Natural killer cell (primary cell): Measurements from ENCODE around the gene KCNJ8. TPM values are rescaled to one million over a fixed set of nuclear protein-coding genes. Genes with fewer than 3 reads are reported as not detected.
"Not testable (repeated sequence)": the region's sequence is repeated elsewhere in the genome, so short reads cannot be mapped to it uniquely, and the experiment has no call there.

ENCODE experiments used
- ATAC-seq, 3 donors: fragments of 150-1000 bp in 2 of 3; fragments of 200-7000 bp in 1 of 3; cut with Tn5 transposase; 1 replicate in 1 of 3; 2 replicates in 2 of 3; pipeline ENCODE4 v1.10.0; 2021; ENCODE audit warnings: mild to moderate bottlenecking in 2 of 3, moderate library complexity in 2 of 3
- DNase-seq, 2 donors: peaks; one replicate each; pipeline versions ENCODE4 v3.0.0 to v3.0.0-alpha.2; 2013 to 2021; ENCODE audit warnings: mixed read lengths in 1 of 2
- H3K27ac ChIP-seq: one replicate; pipeline ENCODE4 v1.5.1; 2013; ENCODE audit warnings: mild to moderate bottlenecking, low read length
- H3K27me3 ChIP-seq: one replicate; pipeline ENCODE4 v1.6.1; 2013; ENCODE audit warnings: low read length; ENCODE audit not compliant: control insufficient read depth, insufficient read depth
- H3K36me3 ChIP-seq: one replicate; pipeline ENCODE4 v1.6.1; 2013; ENCODE audit warnings: low read length; ENCODE audit not compliant: control insufficient read depth, insufficient read depth
- H3K4me1 ChIP-seq: one replicate; pipeline ENCODE4 v1.6.1; 2013; ENCODE audit warnings: low read length; ENCODE audit not compliant: control insufficient read depth, insufficient read depth
- H3K4me3 ChIP-seq: one replicate; pipeline ENCODE4 v1.5.1; 2013; ENCODE audit warnings: low read length
- H3K9me3 ChIP-seq: one replicate; pipeline ENCODE4 v1.6.1; 2013; ENCODE audit warnings: low read length; ENCODE audit not compliant: control insufficient read depth, insufficient read depth
- H3K27ac Mint-ChIP-seq, 2 donors: one replicate each; pipeline ENCODE4 v1.8.0; 2022; ENCODE audit warnings: mild to moderate bottlenecking in 2 of 2, mixed read lengths in 2 of 2, moderate library complexity in 1 of 2
- H3K27me3 Mint-ChIP-seq, 2 donors: one replicate each; pipeline ENCODE4 v1.8.0; 2022; ENCODE audit warnings: low read depth in 2 of 2, mixed read lengths in 2 of 2
- H3K36me3 Mint-ChIP-seq: one replicate; pipeline ENCODE4 v1.8.0; 2022; ENCODE audit warnings: mixed read lengths
- H3K4me1 Mint-ChIP-seq, 2 donors: one replicate each; pipeline ENCODE4 v1.8.0; 2022; ENCODE audit warnings: mixed read lengths in 2 of 2
- H3K4me3 Mint-ChIP-seq: one replicate; pipeline ENCODE4 v1.8.0; 2022; ENCODE audit warnings: mild to moderate bottlenecking, moderate library complexity, mixed read lengths
- H3K9me3 Mint-ChIP-seq, 2 donors: one replicate each; pipeline ENCODE4 v1.8.0; 2022; ENCODE audit warnings: mixed read lengths in 2 of 2
- WGBS: methylation state at CpG from one replicate; pipeline ENCODE4 v1.1.7; 2013; ENCODE audit warnings: missing lambda C conversion rate; ENCODE audit not compliant: insufficient coverage; 5-methylcytosine and 5-hydroxymethylcytosine counted together
- intact Hi-C: fragments of 100-400 bp; cut with micrococcal nuclease; formaldehyde crosslinking; loops from one replicate; pipeline ENCODE4 v1.14.2; 2022
- total RNA-seq, 4 donors: library from RNA; stranded (reverse); fragments of 120-200 nt in 1 of 4; gene quantifications; one replicate each; pipeline versions ENCODE4 v1.2.3 to v1.2.4, GENCODE V29; 2013 to 2022
- TF ChIP-seq, protein P1 (sequence below): fragments of 200-600 bp; IDR thresholded peaks from one replicate; pipeline ENCODE4 v1.8.0; 2022; ENCODE audit warnings: antibody characterized with exemption

Gene KCNJ8
- total RNA-seq, 3 donors from 2014 or later (not counting 1 experiment from before 2014, with no cell fraction given) = not detected

DNA sequence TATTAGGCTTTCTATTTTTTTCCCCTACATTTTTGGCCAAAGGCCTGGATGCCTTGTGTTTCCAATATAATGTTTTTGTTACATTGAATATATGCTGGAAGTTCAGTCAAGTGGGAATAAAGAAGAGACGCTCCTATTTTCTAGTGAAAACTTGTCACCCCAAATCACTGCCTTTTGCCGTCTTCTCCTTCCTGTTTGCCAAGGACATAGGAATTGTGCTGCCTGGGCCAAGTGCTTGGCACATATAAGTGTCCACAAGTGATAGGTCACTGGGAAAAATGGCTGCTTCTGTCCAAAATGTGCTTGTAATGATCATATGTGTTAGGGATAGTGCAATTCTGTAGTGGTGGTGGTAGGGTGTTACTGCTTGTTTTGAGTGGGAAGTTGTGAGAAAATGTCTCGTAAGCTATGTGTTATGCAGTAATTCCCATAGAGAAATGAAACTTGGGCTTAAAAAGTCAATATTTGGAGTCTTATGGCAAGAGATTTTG is 11.6 kb upstream of the KCNJ8 start:
- Mint-ChIP-seq H3K27ac (no peak overlapping the region), H3K36me3 (no peaks in the 10 kb centered on the region), H3K27me3 (no peaks in the 10 kb centered on the region), H3K4me1 (no peaks in the 10 kb centered on the region), H3K9me3 (peaks cover 5 to 6% of the 10 kb centered on the region in 2 donors), H3K4me3 (no peak overlapping the region)
- WGBS = 88% methylated on average over 3 of the region's 3 CpGs
- no peak for ATAC-seq
- no peaks in the 10 kb centered on the region for H3K4me1 ChIP-seq
- no peak for DNase-seq
- no peak overlapping the region for H3K27ac ChIP-seq
- no peak overlapping the region for H3K4me3 ChIP-seq
- no peaks in the 10 kb centered on the region for H3K27me3 ChIP-seq
- TF ChIP-seq, protein P1, sequence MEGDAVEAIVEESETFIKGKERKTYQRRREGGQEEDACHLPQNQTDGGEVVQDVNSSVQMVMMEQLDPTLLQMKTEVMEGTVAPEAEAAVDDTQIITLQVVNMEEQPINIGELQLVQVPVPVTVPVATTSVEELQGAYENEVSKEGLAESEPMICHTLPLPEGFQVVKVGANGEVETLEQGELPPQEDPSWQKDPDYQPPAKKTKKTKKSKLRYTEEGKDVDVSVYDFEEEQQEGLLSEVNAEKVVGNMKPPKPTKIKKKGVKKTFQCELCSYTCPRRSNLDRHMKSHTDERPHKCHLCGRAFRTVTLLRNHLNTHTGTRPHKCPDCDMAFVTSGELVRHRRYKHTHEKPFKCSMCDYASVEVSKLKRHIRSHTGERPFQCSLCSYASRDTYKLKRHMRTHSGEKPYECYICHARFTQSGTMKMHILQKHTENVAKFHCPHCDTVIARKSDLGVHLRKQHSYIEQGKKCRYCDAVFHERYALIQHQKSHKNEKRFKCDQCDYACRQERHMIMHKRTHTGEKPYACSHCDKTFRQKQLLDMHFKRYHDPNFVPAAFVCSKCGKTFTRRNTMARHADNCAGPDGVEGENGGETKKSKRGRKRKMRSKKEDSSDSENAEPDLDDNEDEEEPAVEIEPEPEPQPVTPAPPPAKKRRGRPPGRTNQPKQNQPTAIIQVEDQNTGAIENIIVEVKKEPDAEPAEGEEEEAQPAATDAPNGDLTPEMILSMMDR = no peak
- intact Hi-C loops = no loop called here
- H3K36me3 ChIP-seq = no peaks in the 10 kb centered on the region
- no peaks in the 10 kb centered on the region for H3K9me3 ChIP-seq

DNA sequence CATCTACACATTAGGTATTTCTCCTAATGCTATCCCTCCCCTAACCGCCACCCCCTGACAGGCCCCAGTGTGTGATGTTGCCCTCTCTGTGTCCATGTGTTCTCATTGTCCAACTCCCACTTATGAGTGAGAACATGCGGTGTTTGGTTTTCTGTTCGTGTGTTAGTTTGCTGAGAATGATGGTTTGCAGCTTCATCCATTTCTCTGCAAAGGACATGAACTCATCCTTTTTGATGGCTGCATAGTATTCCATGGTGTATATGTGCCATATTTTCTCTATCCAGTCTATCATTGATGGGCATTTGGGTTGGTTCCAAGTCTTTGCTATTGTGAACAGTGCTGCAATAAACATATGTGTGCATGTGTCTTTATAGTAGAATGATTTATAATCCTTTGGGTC is 8.2 kb upstream of the KCNJ8 start:
- not testable (repeated sequence) for H3K9me3 ChIP-seq

DNA sequence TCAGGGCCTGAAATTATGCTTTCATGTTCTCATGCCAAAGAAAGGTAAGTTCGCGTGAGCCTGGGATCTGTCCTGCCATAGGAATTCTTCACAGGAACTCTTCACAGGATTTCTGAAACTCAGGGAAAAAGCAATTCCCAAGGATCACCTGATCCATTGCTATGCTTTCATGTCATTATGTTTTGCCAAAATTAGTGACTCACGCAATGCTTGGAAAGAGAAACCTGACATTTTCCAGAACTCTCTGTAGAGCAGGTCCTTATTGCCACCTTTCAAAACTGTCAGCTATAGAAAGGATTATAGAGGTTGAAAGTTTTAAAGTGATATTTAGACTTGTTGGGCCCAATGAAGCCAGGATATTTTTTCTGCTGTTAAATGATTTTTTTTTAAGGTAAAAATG is 6.3 kb upstream of the KCNJ8 start:
- intact Hi-C loops = no loop called here
- H3K27ac Mint-ChIP-seq = no peak overlapping the region
- WGBS = 98% methylated on average over 3 of the region's 3 CpGs
- peaks cover 9 to 17% of the 10 kb centered on the region in 2 donors for H3K27me3 Mint-ChIP-seq
- no peak overlapping the region for H3K27ac ChIP-seq
- DNase-seq (no peak), ATAC-seq (no peak)
- H3K4me3 ChIP-seq = no peak overlapping the region
- peaks cover 2% of the 10 kb centered on the region for H3K27me3 ChIP-seq
- no peaks in the 10 kb centered on the region for H3K4me1 ChIP-seq
- peaks cover 3 to 5% of the 10 kb centered on the region in 2 donors for H3K9me3 Mint-ChIP-seq
- no peak overlapping the region for H3K4me3 Mint-ChIP-seq
- H3K9me3 ChIP-seq = no peaks in the 10 kb centered on the region
- no peaks in the 10 kb centered on the region for H3K36me3 ChIP-seq
- TF ChIP-seq, protein P1 = no peak
- H3K36me3 Mint-ChIP-seq = peaks cover 15% of the 10 kb centered on the region
- no peaks in the 10 kb centered on the region for H3K4me1 Mint-ChIP-seq

More for the DNA sequence above, 8.2 kb upstream of the KCNJ8 start:
- H3K27ac Mint-ChIP-seq, H3K36me3 Mint-ChIP-seq, H3K4me1 ChIP-seq, H3K27me3 ChIP-seq, H3K27ac ChIP-seq, H3K9me3 Mint-ChIP-seq, ATAC-seq, H3K27me3 Mint-ChIP-seq, H3K4me3 Mint-ChIP-seq, intact Hi-C loops, H3K36me3 ChIP-seq, H3K4me1 Mint-ChIP-seq, DNase-seq, H3K4me3 ChIP-seq: not testable (repeated sequence)
- WGBS = 85% methylated on average over 2 of the region's 3 CpGs

DNA sequence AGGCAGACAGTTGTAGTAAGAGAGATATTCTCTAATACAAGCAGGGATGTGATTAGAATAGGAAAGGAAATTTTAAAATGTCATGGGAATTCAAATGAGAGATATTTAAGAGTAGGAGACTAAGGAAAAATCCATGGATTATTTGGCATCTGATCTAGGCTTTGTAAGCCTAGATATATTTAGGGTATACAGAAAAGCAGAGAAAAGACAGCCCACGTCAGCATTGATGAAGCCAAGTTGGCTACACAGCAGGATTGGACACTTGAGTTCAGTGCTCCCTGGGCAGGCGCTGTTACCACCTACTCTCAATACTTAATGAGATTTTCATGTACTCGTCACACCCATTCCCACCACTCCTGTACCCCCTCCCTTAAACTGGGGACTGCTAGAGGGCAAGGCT is 1.7 kb upstream of the KCNJ8 start:
- TF ChIP-seq, protein P1 = no peak
- H3K27ac Mint-ChIP-seq = no peak overlapping the region
- H3K36me3 ChIP-seq = no peaks in the 10 kb centered on the region
- WGBS = 92% methylated on average over 3 of the region's 3 CpGs
- intact Hi-C loops = no loop called here
- H3K27me3 Mint-ChIP-seq = peaks cover 23 to 44% of the 10 kb centered on the region in 2 donors
- H3K4me1 ChIP-seq = peaks cover 3% of the 10 kb centered on the region
- H3K4me3 Mint-ChIP-seq = no peak overlapping the region
- H3K27me3 ChIP-seq = peaks cover 20% of the 10 kb centered on the region
- ATAC-seq = no peak
- DNase-seq = no peak
- H3K36me3 Mint-ChIP-seq = peaks cover 20% of the 10 kb centered on the region
- no peaks in the 10 kb centered on the region for H3K4me1 Mint-ChIP-seq
- H3K4me3 ChIP-seq = no peak overlapping the region
- no peaks in the 10 kb centered on the region for H3K9me3 ChIP-seq
- no peak overlapping the region for H3K27ac ChIP-seq
- peaks cover 0 to 2% of the 10 kb centered on the region in 2 donors for H3K9me3 Mint-ChIP-seq
